WTC11 (cell line): ENCODE data around the gene CALR3.

ENCODE experiments used
- FOXK1 ChIP-seq: sonication (generic); formaldehyde crosslinking; IDR thresholded peaks from 2 replicates; pipeline ENCODE4 v1.8.0; 2022; ENCODE audit warnings: mild to moderate bottlenecking, moderate library complexity, missing genetic modification reagents
- FOXP1 ChIP-seq: sonication (generic); formaldehyde crosslinking; IDR thresholded peaks from 2 replicates; pipeline ENCODE4 v1.8.0; 2022; ENCODE audit warnings: missing genetic modification reagents, mild to moderate bottlenecking, moderate library complexity, borderline replicate concordance
- HMGXB4 ChIP-seq: sonication (generic); formaldehyde crosslinking; IDR thresholded peaks from 2 replicates; pipeline ENCODE4 v1.8.1; 2023; ENCODE audit warnings: mild to moderate bottlenecking, moderate library complexity, missing genetic modification reagents
- MXD4 ChIP-seq: fragments of 250-450 bp; sonication (Bioruptor Pico); IDR thresholded peaks from 2 replicates; pipeline ENCODE4 v1.8.0; 2021; ENCODE audit warnings: mild to moderate bottlenecking, moderate library complexity, borderline replicate concordance
- SOX15 ChIP-seq: fragments of 250-450 bp; sonication (Bioruptor Pico); IDR thresholded peaks from 2 replicates; pipeline ENCODE4 v1.9.0; 2021; ENCODE audit warnings: mild to moderate bottlenecking
- STAT6 ChIP-seq: sonication (generic); formaldehyde crosslinking; conservative IDR thresholded peaks from 2 replicates; pipeline ENCODE4 v1.8.1; 2023; ENCODE audit warnings: mild to moderate bottlenecking, low read depth, missing genetic modification reagents, moderate library complexity
- USF2 ChIP-seq: sonication (generic); formaldehyde crosslinking; IDR thresholded peaks from 2 replicates; pipeline ENCODE4 v1.8.1; 2023; ENCODE audit warnings: mild to moderate bottlenecking, missing genetic modification reagents, moderate library complexity
- TF ChIP-seq, protein P1 (sequence below): fragments of 200-600 bp; IDR thresholded peaks from 2 replicates; pipeline ENCODE4 v1.8.0; 2022; ENCODE audit warnings: antibody characterized with exemption
- TF ChIP-seq, protein P2 (sequence below): sonication (generic); formaldehyde crosslinking; IDR thresholded peaks from 2 replicates; pipeline ENCODE4 v1.8.1; 2023; ENCODE audit warnings: mild to moderate bottlenecking, missing genetic modification reagents, moderate library complexity
- TF ChIP-seq, protein P3 (sequence below): sonication (generic); formaldehyde crosslinking; IDR thresholded peaks from 2 replicates; pipeline ENCODE4 v1.8.0; 2023; ENCODE audit warnings: missing genetic modification reagents
- TF ChIP-seq, protein P4 (sequence below): sonication (generic); formaldehyde crosslinking; conservative IDR thresholded peaks from 2 replicates; pipeline ENCODE4 v1.8.1; 2022; ENCODE audit warnings: mild to moderate bottlenecking, missing genetic modification reagents

DNA sequence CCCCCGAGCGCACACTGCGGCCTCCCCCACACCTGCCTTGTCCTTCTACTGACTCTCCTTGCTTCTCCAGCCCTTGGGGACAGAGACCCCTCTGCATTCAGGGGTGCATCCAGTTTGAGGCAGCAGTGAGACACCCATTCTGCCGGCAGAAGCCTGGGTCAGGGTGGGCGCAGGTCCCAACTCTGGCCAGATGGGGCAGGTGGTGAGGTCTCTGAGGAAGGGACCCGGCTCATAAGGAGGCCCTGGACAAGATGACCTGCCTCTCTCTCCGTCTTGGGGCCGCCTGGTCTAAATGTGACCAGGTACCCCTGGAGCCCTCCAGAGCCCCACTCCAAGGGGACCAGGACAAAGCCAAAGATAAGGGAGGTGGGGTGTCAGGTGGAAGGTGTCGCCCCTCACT is 40.2 kb upstream of the CALR3 start:
- TF ChIP-seq SOX15 (no peak), MXD4 (CRISPR knock-in tag) (no peak), FOXK1 (CRISPR knock-in tag) (no peak), USF2 (CRISPR knock-in tag) (no peak), FOXP1 (CRISPR knock-in tag) (no peak), HMGXB4 (CRISPR knock-in tag) (no peak), STAT6 (no peak)
- TF ChIP-seq, protein P1, sequence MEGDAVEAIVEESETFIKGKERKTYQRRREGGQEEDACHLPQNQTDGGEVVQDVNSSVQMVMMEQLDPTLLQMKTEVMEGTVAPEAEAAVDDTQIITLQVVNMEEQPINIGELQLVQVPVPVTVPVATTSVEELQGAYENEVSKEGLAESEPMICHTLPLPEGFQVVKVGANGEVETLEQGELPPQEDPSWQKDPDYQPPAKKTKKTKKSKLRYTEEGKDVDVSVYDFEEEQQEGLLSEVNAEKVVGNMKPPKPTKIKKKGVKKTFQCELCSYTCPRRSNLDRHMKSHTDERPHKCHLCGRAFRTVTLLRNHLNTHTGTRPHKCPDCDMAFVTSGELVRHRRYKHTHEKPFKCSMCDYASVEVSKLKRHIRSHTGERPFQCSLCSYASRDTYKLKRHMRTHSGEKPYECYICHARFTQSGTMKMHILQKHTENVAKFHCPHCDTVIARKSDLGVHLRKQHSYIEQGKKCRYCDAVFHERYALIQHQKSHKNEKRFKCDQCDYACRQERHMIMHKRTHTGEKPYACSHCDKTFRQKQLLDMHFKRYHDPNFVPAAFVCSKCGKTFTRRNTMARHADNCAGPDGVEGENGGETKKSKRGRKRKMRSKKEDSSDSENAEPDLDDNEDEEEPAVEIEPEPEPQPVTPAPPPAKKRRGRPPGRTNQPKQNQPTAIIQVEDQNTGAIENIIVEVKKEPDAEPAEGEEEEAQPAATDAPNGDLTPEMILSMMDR = no peak
- TF ChIP-seq, protein P2, sequence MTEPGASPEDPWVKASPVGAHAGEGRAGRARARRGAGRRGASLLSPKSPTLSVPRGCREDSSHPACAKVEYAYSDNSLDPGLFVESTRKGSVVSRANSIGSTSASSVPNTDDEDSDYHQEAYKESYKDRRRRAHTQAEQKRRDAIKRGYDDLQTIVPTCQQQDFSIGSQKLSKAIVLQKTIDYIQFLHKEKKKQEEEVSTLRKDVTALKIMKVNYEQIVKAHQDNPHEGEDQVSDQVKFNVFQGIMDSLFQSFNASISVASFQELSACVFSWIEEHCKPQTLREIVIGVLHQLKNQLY (CRISPR knock-in tag) = no peak
- TF ChIP-seq, protein P3, sequence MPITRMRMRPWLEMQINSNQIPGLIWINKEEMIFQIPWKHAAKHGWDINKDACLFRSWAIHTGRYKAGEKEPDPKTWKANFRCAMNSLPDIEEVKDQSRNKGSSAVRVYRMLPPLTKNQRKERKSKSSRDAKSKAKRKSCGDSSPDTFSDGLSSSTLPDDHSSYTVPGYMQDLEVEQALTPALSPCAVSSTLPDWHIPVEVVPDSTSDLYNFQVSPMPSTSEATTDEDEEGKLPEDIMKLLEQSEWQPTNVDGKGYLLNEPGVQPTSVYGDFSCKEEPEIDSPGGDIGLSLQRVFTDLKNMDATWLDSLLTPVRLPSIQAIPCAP = no peak
- TF ChIP-seq, protein P4, sequence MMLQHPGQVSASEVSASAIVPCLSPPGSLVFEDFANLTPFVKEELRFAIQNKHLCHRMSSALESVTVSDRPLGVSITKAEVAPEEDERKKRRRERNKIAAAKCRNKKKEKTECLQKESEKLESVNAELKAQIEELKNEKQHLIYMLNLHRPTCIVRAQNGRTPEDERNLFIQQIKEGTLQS (CRISPR knock-in tag) = no peak
